ENCODE results near the gene AP2A2.
A peak's percentile ranks its signal among the peaks of the same experiment; 100 is the strongest.

The AP2A2 gene

GRCh38 chr11:995044-995751, 69.5 kb downstream of the AP2A2 start:
- no peak for DNase-seq (ENCODE audit: low read depth in 2 of 3, low spot score in 1 of 3)

- DNase-seq (ENCODE audit: low read depth in 2 of 3, low spot score in 1 of 3), result no peak
Observed at GRCh38 chr11:995752-996420, 70.2 kb downstream of the AP2A2 start.

GRCh38 chr11:996681-997080, 71.0 kb downstream of the AP2A2 start:
- DNase-seq (ENCODE audit: low read depth in 2 of 3, low spot score in 1 of 3), result peak in 1 of 3 donors; percentile 9

GRCh38 chr11:997907-998306, 72.2 kb downstream of the AP2A2 start:
- no peak for DNase-seq (ENCODE audit: low read depth in 2 of 3, low spot score in 1 of 3)

GRCh38 chr11:999009-999408, 73.3 kb downstream of the AP2A2 start:
- DNase-seq (ENCODE audit: low read depth in 2 of 3, low spot score in 1 of 3), result no peak

- no peak for DNase-seq (ENCODE audit: low read depth in 2 of 3, low spot score in 1 of 3)
Observed at GRCh38 chr11:1000357-1001278, 74.9 kb downstream of the AP2A2 start.

GRCh38 chr11:1001617-1002405, 76.1 kb downstream of the AP2A2 start:
- no peak for DNase-seq (ENCODE audit: low read depth in 2 of 3, low spot score in 1 of 3)

- DNase-seq (ENCODE audit: low read depth in 2 of 3, low spot score in 1 of 3), result no peak
Observed at GRCh38 chr11:1002406-1002984, 76.8 kb downstream of the AP2A2 start.

- DNase-seq (ENCODE audit: low read depth in 2 of 3, low spot score in 1 of 3), result no peak
Observed at GRCh38 chr11:1003159-1003558, 77.5 kb downstream of the AP2A2 start.

GRCh38 chr11:1005928-1006327, 80.3 kb downstream of the AP2A2 start:
- no peak for DNase-seq (ENCODE audit: low read depth in 2 of 3, low spot score in 1 of 3)

GRCh38 chr11:1006762-1007161, 81.1 kb downstream of the AP2A2 start:
- DNase-seq (ENCODE audit: low read depth in 2 of 3, low spot score in 1 of 3), result no peak

- no peak for DNase-seq (ENCODE audit: low read depth in 2 of 3, low spot score in 1 of 3)
Observed at GRCh38 chr11:1007279-1007678, 81.6 kb downstream of the AP2A2 start.

GRCh38 chr11:1008001-1008802, 82.5 kb downstream of the AP2A2 start:
- no peak for DNase-seq (ENCODE audit: low read depth in 2 of 3, low spot score in 1 of 3)

- DNase-seq (ENCODE audit: low read depth in 2 of 3, low spot score in 1 of 3), result no peak
Observed at GRCh38 chr11:1008803-1009145, 83.1 kb downstream of the AP2A2 start.

- DNase-seq (ENCODE audit: low read depth in 2 of 3, low spot score in 1 of 3), result no peak
Observed at GRCh38 chr11:1009371-1009770, 83.7 kb downstream of the AP2A2 start.

GRCh38 chr11:1009991-1010390, 84.3 kb downstream of the AP2A2 start:
- DNase-seq (ENCODE audit: low read depth in 2 of 3, low spot score in 1 of 3), result no peak

GRCh38 chr11:1010551-1011319, 85.1 kb downstream of the AP2A2 start:
- DNase-seq (ENCODE audit: low read depth in 2 of 3, low spot score in 1 of 3), result no peak

- DNase-seq (ENCODE audit: low read depth in 2 of 3, low spot score in 1 of 3), result no peak
Observed at GRCh38 chr11:1011320-1011698, 85.6 kb downstream of the AP2A2 start.

GRCh38 chr11:1012291-1012690, 86.6 kb downstream of the AP2A2 start:
- no peak for DNase-seq (ENCODE audit: low read depth in 2 of 3, low spot score in 1 of 3)
